ENCODE measurements around the gene NCDN. TPM values are rescaled to one million over a fixed set of nuclear protein-coding genes. Genes with fewer than 3 reads are reported as not detected.

The NCDN gene
- total RNA-seq, 2 experiments from 2014 or later: 22.2 to 30.1 TPM

DNA sequence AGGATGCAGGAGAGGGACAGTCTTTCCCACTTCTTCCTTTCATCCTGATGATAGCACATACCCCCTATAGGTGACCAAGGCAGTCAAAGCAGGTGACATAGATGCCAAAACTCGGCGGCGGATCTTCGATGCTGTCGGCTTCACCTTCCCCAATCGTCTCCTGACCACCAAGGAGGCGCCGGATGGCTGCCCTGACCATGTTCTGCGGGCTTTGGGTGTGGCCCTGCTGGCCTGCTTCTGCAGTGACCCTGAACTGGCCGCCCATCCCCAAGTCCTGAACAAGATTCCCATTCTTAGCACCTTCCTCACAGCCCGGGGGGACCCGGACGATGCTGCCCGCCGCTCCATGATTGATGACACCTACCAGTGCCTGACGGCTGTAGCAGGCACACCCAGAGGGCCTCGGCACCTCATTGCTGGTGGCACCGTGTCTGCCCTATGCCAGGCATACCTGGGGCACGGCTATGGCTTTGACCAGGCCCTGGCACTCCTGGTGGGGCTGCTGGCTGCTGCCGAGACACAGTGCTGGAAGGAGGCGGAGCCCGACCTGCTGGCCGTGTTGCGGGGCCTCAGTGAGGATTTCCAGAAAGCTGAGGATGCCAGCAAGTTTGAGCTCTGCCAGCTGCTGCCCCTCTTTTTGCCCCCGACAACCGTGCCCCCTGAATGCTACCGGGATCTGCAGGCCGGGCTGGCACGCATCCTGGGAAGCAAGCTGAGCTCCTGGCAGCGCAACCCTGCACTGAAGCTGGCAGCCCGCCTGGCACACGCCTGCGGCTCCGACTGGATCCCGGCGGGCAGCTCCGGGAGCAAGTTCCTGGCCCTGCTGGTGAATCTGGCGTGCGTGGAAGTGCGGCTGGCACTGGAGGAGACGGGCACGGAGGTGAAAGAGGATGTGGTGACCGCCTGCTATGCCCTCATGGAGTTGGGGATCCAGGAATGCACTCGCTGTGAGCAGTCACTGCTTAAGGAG, 2.9 kb downstream of the NCDN start:
- ChIA-PET POLR2A (no interaction called here), CTCF (ENCODE audit: unreplicated experiment) (no interaction called here)
- H4K20me1 ChIP-seq (ENCODE audit: insufficient read depth, low read length): no peaks in the 10 kb centered on the region; the same call in 1 of the 2 replicates
- intact Hi-C loops (cut with micrococcal nuclease; ENCODE audit: unreplicated experiment): no loop called here
- peaks cover 20% of the 10 kb centered on the region for H3K4me1 ChIP-seq (ENCODE audit: insufficient read depth, low read length, poor library complexity, severe bottlenecking)
- H3K79me2 ChIP-seq (ENCODE audit: insufficient read depth, low read depth, low read length): peaks cover 11% of the 10 kb centered on the region; the same call in 1 of the 2 replicates
- H3K9me3 ChIP-seq (ENCODE audit: low read length): no peaks in the 10 kb centered on the region
- no TSS peak for BruUV-seq (replicated peaks)
- DNase-seq (ENCODE audit: low spot score): no peak
- H3K36me3 ChIP-seq (ENCODE audit: insufficient read depth, low read length): peaks cover 14% of the 10 kb centered on the region; the same call in 1 of the 2 replicates
- H2AFZ ChIP-seq (ENCODE audit: low read length): no peak overlapping the region
- TF ChIP-seq, protein P1, sequence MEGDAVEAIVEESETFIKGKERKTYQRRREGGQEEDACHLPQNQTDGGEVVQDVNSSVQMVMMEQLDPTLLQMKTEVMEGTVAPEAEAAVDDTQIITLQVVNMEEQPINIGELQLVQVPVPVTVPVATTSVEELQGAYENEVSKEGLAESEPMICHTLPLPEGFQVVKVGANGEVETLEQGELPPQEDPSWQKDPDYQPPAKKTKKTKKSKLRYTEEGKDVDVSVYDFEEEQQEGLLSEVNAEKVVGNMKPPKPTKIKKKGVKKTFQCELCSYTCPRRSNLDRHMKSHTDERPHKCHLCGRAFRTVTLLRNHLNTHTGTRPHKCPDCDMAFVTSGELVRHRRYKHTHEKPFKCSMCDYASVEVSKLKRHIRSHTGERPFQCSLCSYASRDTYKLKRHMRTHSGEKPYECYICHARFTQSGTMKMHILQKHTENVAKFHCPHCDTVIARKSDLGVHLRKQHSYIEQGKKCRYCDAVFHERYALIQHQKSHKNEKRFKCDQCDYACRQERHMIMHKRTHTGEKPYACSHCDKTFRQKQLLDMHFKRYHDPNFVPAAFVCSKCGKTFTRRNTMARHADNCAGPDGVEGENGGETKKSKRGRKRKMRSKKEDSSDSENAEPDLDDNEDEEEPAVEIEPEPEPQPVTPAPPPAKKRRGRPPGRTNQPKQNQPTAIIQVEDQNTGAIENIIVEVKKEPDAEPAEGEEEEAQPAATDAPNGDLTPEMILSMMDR (conservative IDR thresholded peaks at IDR 0.05; ENCODE audit: low read length): no peak
- TF ChIP-seq EZH2phosphoT487 (IDR thresholded peaks at IDR 0.05; ENCODE audit: borderline replicate concordance, low read depth, low read length): no peak
- H3K27ac ChIP-seq (ENCODE audit: low read depth, low read length, poor library complexity, severe bottlenecking): no peak overlapping the region
- H3K4me2 ChIP-seq (ENCODE audit: low read length): no peak overlapping the region
- no peaks in the 10 kb centered on the region for H3K9me2 ChIP-seq (ENCODE audit: insufficient read depth, low read length)
- H3K4me3 ChIP-seq (ENCODE audit: low read depth, low read length, poor library complexity, severe bottlenecking): no peak overlapping the region

DNA sequence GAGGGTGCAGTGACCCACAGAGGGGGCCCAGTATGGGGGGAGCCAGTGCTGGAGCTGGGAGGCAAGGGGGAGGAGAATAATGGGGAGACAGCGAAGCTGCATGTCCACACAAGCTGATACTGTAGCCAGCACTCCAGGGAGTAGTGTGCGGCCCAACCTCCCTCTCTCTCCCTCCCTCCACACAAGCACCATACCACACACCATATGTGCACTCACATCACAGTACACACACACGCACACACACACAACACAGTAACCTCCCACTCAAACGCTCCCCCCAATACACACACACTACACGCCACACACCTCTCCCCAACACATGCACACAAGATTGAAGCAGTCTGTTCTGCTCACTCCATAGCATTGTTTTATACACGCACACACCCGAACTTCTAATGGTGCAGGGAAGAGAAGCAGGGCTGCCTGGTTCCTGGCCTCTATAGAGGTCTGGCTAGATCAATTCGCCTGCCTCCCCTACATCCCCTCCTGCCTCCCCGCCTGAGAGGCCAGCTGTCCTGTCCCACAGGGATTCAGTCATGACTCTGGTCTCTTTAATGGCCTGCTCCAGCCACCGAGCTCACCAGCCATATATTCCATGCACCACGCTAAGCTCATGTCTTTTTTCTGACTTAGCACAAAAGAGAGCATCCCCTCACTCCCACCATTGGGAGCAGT, 3.8 kb downstream of the NCDN start:
- intact Hi-C loops (cut with micrococcal nuclease; ENCODE audit: unreplicated experiment): no loop called here
- TF ChIP-seq, protein P1 (conservative IDR thresholded peaks at IDR 0.05; ENCODE audit: low read length): no peak
- TF ChIP-seq EZH2phosphoT487 (IDR thresholded peaks at IDR 0.05; ENCODE audit: borderline replicate concordance, low read depth, low read length): no peak
- H3K79me2 ChIP-seq (ENCODE audit: insufficient read depth, low read depth, low read length): peaks cover 9% of the 10 kb centered on the region; the same call in 1 of the 2 replicates
- no peaks in the 10 kb centered on the region; the same call in 1 of the 2 replicates for H4K20me1 ChIP-seq (ENCODE audit: insufficient read depth, low read length)
- no peak overlapping the region for H3K27ac ChIP-seq (ENCODE audit: low read depth, low read length, poor library complexity, severe bottlenecking)
- ChIA-PET POLR2A (interaction anchor here (1.1 kb wide), 1 partner anchor 207 kb away, joined by 5 read pairs; no protein-coding TSS in a partner anchor), CTCF (ENCODE audit: unreplicated experiment) (no interaction called here)
- H3K4me1 ChIP-seq (ENCODE audit: insufficient read depth, low read length, poor library complexity, severe bottlenecking): peaks cover 11% of the 10 kb centered on the region
- no peak overlapping the region for H2AFZ ChIP-seq (ENCODE audit: low read length)
- H3K9me2 ChIP-seq (ENCODE audit: insufficient read depth, low read length): no peaks in the 10 kb centered on the region
- no peak overlapping the region for H3K4me3 ChIP-seq (ENCODE audit: low read depth, low read length, poor library complexity, severe bottlenecking)
- H3K9me3 ChIP-seq (ENCODE audit: low read length): no peaks in the 10 kb centered on the region
- H3K4me2 ChIP-seq (ENCODE audit: low read length): no peak overlapping the region
- peaks cover 14% of the 10 kb centered on the region; the same call in 1 of the 2 replicates for H3K36me3 ChIP-seq (ENCODE audit: insufficient read depth, low read length)
- BruUV-seq (replicated peaks): no TSS peak
- DNase-seq (ENCODE audit: low spot score): no peak

Measured in OCI-LY7 (cell line).